Neutrophil (primary cell): ENCODE measurements around the gene C1QL4.
"Not testable (repeated sequence)": the region's sequence is repeated elsewhere in the genome, so short reads cannot be mapped to it uniquely, and the experiment has no call there.

Source experiments
- H3K27ac ChIP-seq: fragments of 200-600 bp; sonication (generic); 2 replicates; pipeline ENCODE4 v1.5.1; 2016; ENCODE audit warnings: mild to moderate bottlenecking, moderate library complexity
- H3K27me3 ChIP-seq: fragments of 200-600 bp; sonication (generic); 2 replicates; pipeline ENCODE4 v1.6.0; 2016; ENCODE audit warnings: mild to moderate bottlenecking
- H3K36me3 ChIP-seq: fragments of 200-600 bp; sonication (generic); 2 replicates; pipeline ENCODE4 v1.5.1; 2017
- H3K4me1 ChIP-seq, 2 experiments: fragments of 200-600 bp in 1 of 2; sonication (generic) in 1 of 2; 1 replicate in 1 of 2; 2 replicates in 1 of 2; pipeline versions ENCODE4 v1.5.1 to v1.6.1; 2013 to 2016; ENCODE audit warnings: low read depth in 1 of 2, low read length in 1 of 2, mild to moderate bottlenecking in 1 of 2, moderate library complexity in 1 of 2; ENCODE audit not compliant: control insufficient read depth in 1 of 2, insufficient read depth in 1 of 2
- H3K4me3 ChIP-seq, 2 experiments: fragments of 200-600 bp in 1 of 2; sonication (generic) in 1 of 2; 1 replicate in 1 of 2; 2 replicates in 1 of 2; pipeline ENCODE4 v1.5.1; 2013 to 2016; ENCODE audit warnings: low read depth in 1 of 2, low read length in 1 of 2, mild to moderate bottlenecking in 1 of 2, moderate library complexity in 1 of 2
- H3K9me3 ChIP-seq: fragments of 200-600 bp; sonication (generic); 2 replicates; pipeline ENCODE4 v1.5.1; 2016
- CTCF ChIP-seq: fragments of 200-600 bp; sonication (generic); IDR thresholded peaks from 2 replicates; pipeline ENCODE4 v1.5.1; 2016; ENCODE audit warnings: antibody characterized with exemption

C1QL4 gene

GRCh38 chr12:49325606-49326005 is 11.4 kb downstream of the C1QL4 start:
- no peaks in the 10 kb centered on the region for H3K27me3 ChIP-seq
- no peak overlapping the region for H3K4me3 ChIP-seq
- no peak overlapping the region for H3K27ac ChIP-seq
- H3K4me1 ChIP-seq = peaks cover 18 to 20% of the 10 kb centered on the region in 2 experiments
- TF ChIP-seq CTCF = no peak
- H3K36me3 ChIP-seq = peaks cover 36% of the 10 kb centered on the region
- H3K9me3 ChIP-seq = no peaks in the 10 kb centered on the region

- H3K4me1 ChIP-seq = peaks cover 18 to 20% of the 10 kb centered on the region in 2 experiments
- peak overlapping the region; percentile 86 to 93 for H3K4me3 ChIP-seq
- H3K27ac ChIP-seq = no peak overlapping the region
- peaks cover 16% of the 10 kb centered on the region for H3K36me3 ChIP-seq
- no peaks in the 10 kb centered on the region for H3K9me3 ChIP-seq
- TF ChIP-seq CTCF = no peak
- H3K27me3 ChIP-seq = peaks cover 7% of the 10 kb centered on the region
Measured at GRCh38 chr12:49323524-49324097, 13.4 kb downstream of the C1QL4 start.

GRCh38 chr12:49322708-49323523 is 14.1 kb downstream of the C1QL4 start, which contains the start of gene TROAP:
Gene TROAP, plus strand, starts transcription at chr12:49323255. Its CDS starts 354 bp downstream, at chr12:49323609.
- H3K9me3 ChIP-seq = no peaks in the 10 kb centered on the region
- peak within 1 kb of the TSS; percentile 38 for H3K27ac ChIP-seq
- peak within 1 kb of the TSS; percentile 86 to 93 for H3K4me3 ChIP-seq
- H3K27me3 ChIP-seq = peaks cover 12% of the 10 kb centered on the region
- H3K36me3 ChIP-seq = peaks cover 13% of the 10 kb centered on the region
- peaks cover 18 to 20% of the 10 kb centered on the region in 2 experiments for H3K4me1 ChIP-seq
- peak; percentile 30 for TF ChIP-seq CTCF

GRCh38 chr12:49322367-49322707 is 14.7 kb downstream of the C1QL4 start:
- Histone ChIP-seq H3K27ac (peak overlapping the region; percentile 38), H3K36me3 (peaks cover 12% of the 10 kb centered on the region), H3K9me3 (no peaks in the 10 kb centered on the region), H3K4me1 (peaks cover 18 to 20% of the 10 kb centered on the region in 2 experiments), H3K27me3 (peaks cover 13% of the 10 kb centered on the region), H3K4me3 (peak overlapping the region; percentile 86 to 93)
- TF ChIP-seq CTCF = no peak

GRCh38 chr12:49320411-49321103 is 16.4 kb downstream of the C1QL4 start:
- Histone ChIP-seq H3K27me3 (peaks cover 26% of the 10 kb centered on the region), H3K4me1 (peaks cover 18 to 20% of the 10 kb centered on the region in 2 experiments)
- not testable (repeated sequence) for H3K4me3 ChIP-seq, H3K9me3 ChIP-seq, H3K27ac ChIP-seq, H3K36me3 ChIP-seq

- H3K4me1 ChIP-seq, H3K4me3 ChIP-seq, H3K27ac ChIP-seq, H3K9me3 ChIP-seq, H3K36me3 ChIP-seq: not testable (repeated sequence)
- peaks cover 35% of the 10 kb centered on the region for H3K27me3 ChIP-seq
Measured at GRCh38 chr12:49317118-49317517, 19.9 kb downstream of the C1QL4 start.
